ENCODE results near the gene CCDC102B.

DNA sequence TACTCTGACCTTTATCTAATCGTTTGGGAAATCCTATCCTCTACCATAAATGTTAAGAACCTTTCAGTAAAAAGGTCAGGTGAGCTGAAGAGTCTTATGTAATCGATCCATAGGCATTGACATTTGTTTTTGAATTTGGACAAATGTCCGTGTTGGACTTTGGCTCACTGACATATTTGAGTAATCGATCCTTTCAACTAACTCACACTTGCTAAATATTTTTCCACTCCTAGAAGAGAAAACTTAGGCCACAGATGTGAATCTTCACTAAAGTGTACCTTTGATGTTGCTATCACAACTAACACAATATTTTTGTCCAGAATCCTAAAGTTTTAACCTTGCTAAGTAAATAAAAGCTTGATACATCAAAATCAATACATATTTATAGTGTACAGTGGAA is 89.5 kb downstream of the CCDC102B start:
- TF ChIP-seq, protein P1, sequence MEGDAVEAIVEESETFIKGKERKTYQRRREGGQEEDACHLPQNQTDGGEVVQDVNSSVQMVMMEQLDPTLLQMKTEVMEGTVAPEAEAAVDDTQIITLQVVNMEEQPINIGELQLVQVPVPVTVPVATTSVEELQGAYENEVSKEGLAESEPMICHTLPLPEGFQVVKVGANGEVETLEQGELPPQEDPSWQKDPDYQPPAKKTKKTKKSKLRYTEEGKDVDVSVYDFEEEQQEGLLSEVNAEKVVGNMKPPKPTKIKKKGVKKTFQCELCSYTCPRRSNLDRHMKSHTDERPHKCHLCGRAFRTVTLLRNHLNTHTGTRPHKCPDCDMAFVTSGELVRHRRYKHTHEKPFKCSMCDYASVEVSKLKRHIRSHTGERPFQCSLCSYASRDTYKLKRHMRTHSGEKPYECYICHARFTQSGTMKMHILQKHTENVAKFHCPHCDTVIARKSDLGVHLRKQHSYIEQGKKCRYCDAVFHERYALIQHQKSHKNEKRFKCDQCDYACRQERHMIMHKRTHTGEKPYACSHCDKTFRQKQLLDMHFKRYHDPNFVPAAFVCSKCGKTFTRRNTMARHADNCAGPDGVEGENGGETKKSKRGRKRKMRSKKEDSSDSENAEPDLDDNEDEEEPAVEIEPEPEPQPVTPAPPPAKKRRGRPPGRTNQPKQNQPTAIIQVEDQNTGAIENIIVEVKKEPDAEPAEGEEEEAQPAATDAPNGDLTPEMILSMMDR (IDR thresholded peaks at IDR 0.05), result no peak
- TF ChIP-seq POLR2A (IDR thresholded peaks at IDR 0.05), result no peak

Data from right lobe of liver (tissue), 4 donors.